SU-DHL-6 (cell line): Measurements from ENCODE around the gene SOX5.

Experiments used
- H2AFZ ChIP-seq: fragments of 200-600 bp; sonication (generic); 2 replicates; pipeline ENCODE4 v1.6.1; 2014; ENCODE audit warnings: low read depth, mild to moderate bottlenecking, moderate library complexity, mixed read lengths, antibody characterized with exemption, low read length; ENCODE audit not compliant: severe bottlenecking
- H3F3A ChIP-seq: fragments of 200-600 bp; shearing (Covaris generic); 2 replicates; pipeline ENCODE4 v1.6.0; 2016; ENCODE audit warnings: antibody characterized with exemption, mild to moderate bottlenecking; ENCODE audit not compliant: insufficient read depth
- H3K27ac ChIP-seq: fragments of 200-600 bp; sonication (generic); 2 replicates; pipeline ENCODE4 v1.5.1; 2016; ENCODE audit warnings: low read depth, mild to moderate bottlenecking, low read length, moderate library complexity, mixed read lengths
- H3K27me3 ChIP-seq: fragments of 200-600 bp; sonication (generic), shearing (Covaris generic); 2 replicates; pipeline ENCODE4 v1.6.0; 2014; ENCODE audit warnings: mild to moderate bottlenecking, low read length
- H3K36me3 ChIP-seq: fragments of 200-600 bp; sonication (generic); 2 replicates; pipeline ENCODE4 v1.6.1; 2014; ENCODE audit warnings: mild to moderate bottlenecking, low read length, mixed read lengths
- H3K4me2 ChIP-seq: fragments of 300-600, 200-600 bp; shearing (Covaris generic), sonication (generic); 2 replicates; pipeline ENCODE4 v1.6.0; 2014; ENCODE audit warnings: low read length, low read depth, mild to moderate bottlenecking; ENCODE audit not compliant: poor library complexity, severe bottlenecking
- H3K4me3 ChIP-seq: fragments of 200-600 bp; sonication (generic); 2 replicates; pipeline ENCODE4 v1.5.1; 2014; ENCODE audit warnings: antibody characterized with exemption, low read length, mild to moderate bottlenecking, mixed read lengths; ENCODE audit not compliant: insufficient read depth, poor library complexity, severe bottlenecking
- H3K79me2 ChIP-seq: fragments of 200-600 bp; sonication (generic); 2 replicates; pipeline ENCODE4 v1.6.1; 2014; ENCODE audit warnings: mild to moderate bottlenecking, low read length, moderate library complexity; ENCODE audit not compliant: insufficient read depth
- H3K9ac ChIP-seq: fragments of 200-600 bp; sonication (generic); 2 replicates; pipeline ENCODE4 v1.7.0; 2014; ENCODE audit warnings: mild to moderate bottlenecking, low read length
- H3K9me2 ChIP-seq: fragments of 200-600 bp; sonication (generic); replicated peaks from 2 replicates; pipeline ENCODE4 v1.6.1; 2014; ENCODE audit warnings: low read length; ENCODE audit not compliant: insufficient read depth
- H3K9me3 ChIP-seq: fragments of 200-600 bp; sonication (generic); 2 replicates; pipeline ENCODE4 v1.6.1; 2014; ENCODE audit warnings: low read length, mixed read lengths; ENCODE audit not compliant: insufficient read depth
- H4K20me1 ChIP-seq: fragments of 200-600 bp; sonication (generic); 2 replicates; pipeline ENCODE4 v1.6.1; 2014; ENCODE audit warnings: low read depth, mild to moderate bottlenecking, antibody characterized with exemption, low read length, moderate library complexity, mixed read lengths
- CTCF ChIP-seq: fragments of 200-600 bp; sonication (generic); IDR thresholded peaks from one replicate; pipeline ENCODE4 v1.5.1; 2017; ENCODE audit warnings: antibody characterized with exemption, mild to moderate bottlenecking, low read length, moderate library complexity; ENCODE audit not compliant: insufficient read depth, poor library complexity, severe bottlenecking
- EZH2phosphoT487 ChIP-seq: fragments of 200-600 bp; sonication (generic), shearing (Covaris generic); conservative IDR thresholded peaks from 2 replicates; pipeline ENCODE4 v1.6.1; 2018; ENCODE audit warnings: mild to moderate bottlenecking, antibody characterized with exemption, low read length, moderate library complexity, mixed read lengths

Gene SOX5

GRCh38 chr12:23757541-23757962 lies 191.9 kb downstream of the SOX5 start:
- no peak for TF ChIP-seq EZH2phosphoT487
- H3K79me2 ChIP-seq, result no peaks in the 10 kb centered on the region
- H3K4me3 ChIP-seq, result no peak overlapping the region
- no peaks in the 10 kb centered on the region for H3K9me3 ChIP-seq
- H4K20me1 ChIP-seq, result no peaks in the 10 kb centered on the region
- H3K27ac ChIP-seq, result no peak overlapping the region
- H2AFZ ChIP-seq, result no peak overlapping the region
- H3K9me2 ChIP-seq, result no peaks in the 10 kb centered on the region
- H3K36me3 ChIP-seq, result no peaks in the 10 kb centered on the region
- no peak overlapping the region for H3K9ac ChIP-seq
- no peaks in the 10 kb centered on the region for H3K27me3 ChIP-seq
- H3K4me2 ChIP-seq, result no peak overlapping the region
- H3F3A ChIP-seq, result no peaks in the 10 kb centered on the region

DNA sequence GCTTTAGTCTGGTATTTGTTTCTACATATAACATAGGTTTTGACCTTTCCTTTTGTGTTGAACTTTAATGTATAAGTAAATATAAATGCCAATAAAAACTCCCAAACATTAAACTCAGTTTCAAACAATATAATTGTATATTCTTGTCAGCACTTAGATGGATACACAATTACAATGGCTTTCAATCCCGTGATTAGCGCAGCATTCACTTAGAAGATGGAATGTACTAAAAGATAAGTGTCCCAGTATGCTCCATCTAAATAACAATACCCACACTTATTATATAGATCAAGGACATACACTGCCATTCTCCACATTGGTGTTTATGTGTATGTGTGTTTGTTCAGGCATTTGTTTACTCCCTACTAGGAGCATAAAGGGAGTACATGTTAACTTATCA lies 193.1 kb downstream of the SOX5 start:
- no peak overlapping the region for H2AFZ ChIP-seq
- H3K9ac ChIP-seq, result no peak overlapping the region
- TF ChIP-seq EZH2phosphoT487, result no peak
- TF ChIP-seq CTCF, result no peak
- no peak overlapping the region for H3K4me2 ChIP-seq
- H3K27me3 ChIP-seq, result no peaks in the 10 kb centered on the region
- no peaks in the 10 kb centered on the region for H3K79me2 ChIP-seq
- no peak overlapping the region for H3K27ac ChIP-seq
- no peaks in the 10 kb centered on the region for H4K20me1 ChIP-seq
- no peaks in the 10 kb centered on the region for H3K9me3 ChIP-seq
- no peaks in the 10 kb centered on the region for H3F3A ChIP-seq
- H3K4me3 ChIP-seq, result no peak overlapping the region
- H3K9me2 ChIP-seq, result no peaks in the 10 kb centered on the region
- H3K36me3 ChIP-seq, result no peaks in the 10 kb centered on the region

GRCh38 chr12:23753628-23754365 lies 195.7 kb downstream of the SOX5 start:
- no peaks in the 10 kb centered on the region for H3K79me2 ChIP-seq
- H2AFZ ChIP-seq, result no peak overlapping the region
- no peaks in the 10 kb centered on the region for H3K27me3 ChIP-seq
- H3K9me3 ChIP-seq, result no peaks in the 10 kb centered on the region
- no peaks in the 10 kb centered on the region for H3K9me2 ChIP-seq
- H3K27ac ChIP-seq, result no peak overlapping the region
- H3F3A ChIP-seq, result no peaks in the 10 kb centered on the region
- no peak overlapping the region for H3K9ac ChIP-seq
- H4K20me1 ChIP-seq, result no peaks in the 10 kb centered on the region
- H3K4me3 ChIP-seq, result no peak overlapping the region
- H3K36me3 ChIP-seq, result no peaks in the 10 kb centered on the region
- TF ChIP-seq EZH2phosphoT487 (no peak), CTCF (no peak)
- H3K4me2 ChIP-seq, result no peak overlapping the region

GRCh38 chr12:23752245-23752644 lies 197.2 kb downstream of the SOX5 start:
- H3F3A ChIP-seq, result no peaks in the 10 kb centered on the region

More at GRCh38 chr12:23752245-23752644, 197.2 kb downstream of the SOX5 start:
- Histone ChIP-seq H3K27me3 (no peaks in the 10 kb centered on the region), H3K36me3 (no peaks in the 10 kb centered on the region), H3K27ac (no peak overlapping the region), H4K20me1 (no peaks in the 10 kb centered on the region), H2AFZ (no peak overlapping the region), H3K4me2 (no peak overlapping the region), H3K4me3 (no peak overlapping the region), H3K9me3 (no peaks in the 10 kb centered on the region), H3K9me2 (no peaks in the 10 kb centered on the region), H3K9ac (no peak overlapping the region), H3K79me2 (no peaks in the 10 kb centered on the region)
- no peak for TF ChIP-seq CTCF
- TF ChIP-seq EZH2phosphoT487, result no peak
